Choroid plexus epithelial cell (primary cell): Measurements from ENCODE around the gene PHF11.

ENCODE experiments used
- DNase-seq: peaks from one replicate; pipeline ENCODE4 v3.0.0-alpha.2; 2010; ENCODE audit warnings: low read depth
- H3K4me3 ChIP-seq: 2 replicates; pipeline ENCODE4 v1.5.1; 2011; ENCODE audit warnings: low read depth, mild to moderate bottlenecking, control low read depth, low read length, moderate library complexity
- CTCF ChIP-seq: conservative IDR thresholded peaks from 2 replicates; pipeline ENCODE4 v1.5.1; 2011; ENCODE audit warnings: low read depth, mild to moderate bottlenecking, control low read depth, inconsistent platforms, low read length, moderate library complexity

Gene PHF11

GRCh38 chr13:49497272-49497671 is 1.5 kb downstream of the PHF11 start:
- no peak for TF ChIP-seq CTCF
- no peak for DNase-seq
- no peak overlapping the region for H3K4me3 ChIP-seq

- no peak overlapping the region for H3K4me3 ChIP-seq
- TF ChIP-seq CTCF, result no peak
Measured at GRCh38 chr13:49498206-49498605, 2.5 kb downstream of the PHF11 start.

DNA sequence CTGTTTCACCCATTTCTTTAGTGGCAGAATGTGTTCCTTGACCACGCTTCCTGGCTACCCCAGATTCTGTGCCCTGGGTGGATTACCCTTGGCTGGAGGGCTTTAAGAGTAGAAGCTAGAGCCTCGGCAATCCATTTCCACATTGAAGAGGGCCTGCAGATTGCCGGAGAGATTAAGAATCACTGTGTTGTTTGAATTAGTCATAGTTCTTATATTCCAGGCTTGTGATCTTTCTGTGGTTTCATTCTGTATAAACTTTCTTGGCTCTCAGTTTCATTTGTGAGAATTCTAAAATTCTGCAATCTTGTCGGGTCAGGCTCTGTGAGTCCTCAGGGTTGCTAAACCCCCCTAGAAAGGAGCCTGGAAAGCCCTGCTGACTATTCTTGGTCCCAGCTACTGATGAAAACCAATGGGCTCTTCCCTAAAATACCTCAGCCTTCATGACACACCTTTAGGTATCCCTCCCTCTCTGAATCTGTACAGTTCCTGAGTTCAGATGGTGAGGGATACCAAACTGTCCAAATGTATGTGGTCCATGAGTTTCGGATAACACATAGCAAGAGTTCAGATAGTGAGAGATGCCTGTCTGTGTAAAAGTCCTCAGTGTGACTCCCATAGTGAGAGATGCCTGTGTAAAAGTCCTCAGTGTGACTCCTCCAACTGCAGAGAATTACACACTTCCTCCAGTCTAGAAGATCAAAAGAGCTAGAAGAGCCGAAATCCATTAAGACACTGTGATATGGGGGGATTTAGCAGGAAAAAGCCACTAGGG is 4.3 kb downstream of the PHF11 start:
- no peak for TF ChIP-seq CTCF
- DNase-seq, result peak; percentile 90
- H3K4me3 ChIP-seq, result peak overlapping the region; percentile 9

More at GRCh38 chr13:49498206-49498605, 2.5 kb downstream of the PHF11 start:
- DNase-seq, result no peak

DNA sequence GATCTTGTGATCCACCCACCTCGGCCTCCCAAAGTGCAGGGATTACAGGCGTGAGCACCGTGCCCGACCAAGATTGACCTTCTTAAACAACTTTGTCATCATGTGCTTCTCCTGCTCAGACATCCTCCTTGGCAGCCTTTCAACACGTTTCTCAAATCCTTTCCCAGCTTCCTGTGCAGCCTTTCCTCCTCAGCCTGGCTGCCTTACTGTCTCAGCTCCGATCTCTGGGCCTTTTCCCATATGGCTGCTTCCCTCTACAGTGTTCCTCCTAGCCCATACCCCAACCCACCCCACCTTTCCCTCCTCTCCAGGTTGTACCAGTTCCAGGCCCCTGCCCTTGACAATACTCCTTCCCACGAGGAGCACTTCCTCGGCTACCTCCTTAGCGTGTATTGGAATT is 7.2 kb downstream of the PHF11 start:
- no peak for TF ChIP-seq CTCF
- peak; percentile 90 for DNase-seq
- no peak overlapping the region for H3K4me3 ChIP-seq

GRCh38 chr13:49503951-49504350 is 8.2 kb downstream of the PHF11 start:
- DNase-seq, result peak; percentile 34
- no peak overlapping the region for H3K4me3 ChIP-seq
- TF ChIP-seq CTCF, result no peak

GRCh38 chr13:49512578-49512977 is 16.8 kb downstream of the PHF11 start:
- no peak for TF ChIP-seq CTCF
- no peak for DNase-seq

DNA sequence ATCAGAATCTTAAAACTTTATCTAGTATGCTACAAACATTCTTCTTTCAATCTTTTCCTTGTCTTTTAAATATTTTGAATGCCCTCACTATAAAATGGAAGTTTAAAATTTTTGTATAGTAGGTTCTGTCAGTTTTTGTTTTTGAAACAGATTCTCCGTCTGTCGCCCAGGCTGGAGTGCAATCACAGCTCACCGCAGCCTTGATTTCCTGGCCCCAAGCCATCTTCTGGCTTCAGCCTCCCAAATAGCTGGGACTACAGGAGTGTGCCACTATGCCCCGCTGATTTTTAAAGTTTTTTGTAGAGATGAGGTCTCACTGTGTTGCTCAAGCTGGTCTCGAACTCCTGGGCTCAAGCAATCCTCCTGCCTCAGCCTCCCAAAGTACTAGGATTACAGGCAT is 20.7 kb downstream of the PHF11 start:
- no peak for DNase-seq
- TF ChIP-seq CTCF, result no peak
- H3K4me3 ChIP-seq, result no peak overlapping the region

More at GRCh38 chr13:49512578-49512977, 16.8 kb downstream of the PHF11 start:
- H3K4me3 ChIP-seq, result no peak overlapping the region
